ENCODE measurements around the gene ELAVL2.

GRCh38 chr9:23790351-23791260 lies 35.4 kb downstream of the ELAVL2 start:
- no peak for TF ChIP-seq POLR2AphosphoS5 (IDR thresholded peaks at IDR 0.05; ENCODE audit: low read depth, low read length)
- TF ChIP-seq POLR2A (IDR thresholded peaks at IDR 0.05; ENCODE audit: low read depth, low read length): no peak
- TF ChIP-seq TAF1 (IDR thresholded peaks at IDR 0.05; ENCODE audit: borderline replicate concordance, low read depth, low read length): no peak
